HG02759 (cell line): Measurements from ENCODE around the gene HNMT.
"Not testable (repeated sequence)": the region's sequence is repeated elsewhere in the genome, so short reads cannot be mapped to it uniquely, and the experiment has no call there.

Source experiments
- ATAC-seq: cut with Tn5 transposase; IDR thresholded peaks from one replicate; pipeline ENCODE4 v1.9.1; 2021; ENCODE audit warnings: mild to moderate bottlenecking, moderate library complexity; ENCODE audit not compliant: unreplicated experiment

The HNMT gene

GRCh38 chr2:138037090-138037489 is 72.8 kb downstream of the HNMT start:
- ATAC-seq: no peak

- ATAC-seq: no peak
These were observed 76.3 kb downstream of the HNMT start for GRCh38 chr2:138040616-138041015.

- ATAC-seq: no peak
These were observed 78.0 kb downstream of the HNMT start for GRCh38 chr2:138042311-138042710.

- not testable (repeated sequence) for ATAC-seq
These were observed 79.3 kb downstream of the HNMT start for GRCh38 chr2:138043588-138043987.

- ATAC-seq: no peak
These were observed 94.2 kb downstream of the HNMT start for GRCh38 chr2:138058427-138058826.

- ATAC-seq: no peak
These were observed 95.4 kb downstream of the HNMT start for GRCh38 chr2:138059487-138060300.

- ATAC-seq: no peak
These were observed 96.0 kb downstream of the HNMT start for GRCh38 chr2:138060301-138060635.

GRCh38 chr2:138061961-138062360 is 97.7 kb downstream of the HNMT start:
- no peak for ATAC-seq

- no peak for ATAC-seq
These were observed 98.9 kb downstream of the HNMT start for GRCh38 chr2:138063181-138063580.
